GM19452 (cell line): ENCODE measurements around the gene JARID2.

Source experiments
- ATAC-seq: cut with Tn5 transposase; IDR thresholded peaks from one replicate; pipeline ENCODE4 v1.9.1; 2021; ENCODE audit not compliant: unreplicated experiment

JARID2 gene

GRCh38 chr6:15392182-15392581 is 146.3 kb downstream of the JARID2 start:
- no peak for ATAC-seq

GRCh38 chr6:15393605-15394004 is 147.7 kb downstream of the JARID2 start:
- no peak for ATAC-seq

GRCh38 chr6:15395087-15395486 is 149.2 kb downstream of the JARID2 start:
- ATAC-seq: no peak

- ATAC-seq: no peak
Measured at GRCh38 chr6:15396808-15397207, 150.9 kb downstream of the JARID2 start.

GRCh38 chr6:15398633-15399275 is 152.9 kb downstream of the JARID2 start:
- ATAC-seq: no peak

- ATAC-seq: no peak
Measured at GRCh38 chr6:15399641-15400470, 154.0 kb downstream of the JARID2 start.

- no peak for ATAC-seq
Measured at GRCh38 chr6:15400572-15401004, 154.7 kb downstream of the JARID2 start.

- ATAC-seq: no peak
Measured at GRCh38 chr6:15401120-15401519, 155.3 kb downstream of the JARID2 start.

- ATAC-seq: no peak
Measured at GRCh38 chr6:15401769-15402250, 155.9 kb downstream of the JARID2 start.

GRCh38 chr6:15402406-15403045 is 156.7 kb downstream of the JARID2 start:
- ATAC-seq: no peak

- ATAC-seq: no peak
Measured at GRCh38 chr6:15403094-15403755, 157.4 kb downstream of the JARID2 start.

- no peak for ATAC-seq
Measured at GRCh38 chr6:15404685-15404980, 158.8 kb downstream of the JARID2 start.

GRCh38 chr6:15405129-15406068 is 159.5 kb downstream of the JARID2 start:
- no peak for ATAC-seq

- ATAC-seq: no peak
Measured at GRCh38 chr6:15406452-15406851, 160.6 kb downstream of the JARID2 start.

- ATAC-seq: no peak
Measured at GRCh38 chr6:15408008-15408407, 162.1 kb downstream of the JARID2 start.

GRCh38 chr6:15408758-15409157 is 162.9 kb downstream of the JARID2 start:
- ATAC-seq: no peak

- ATAC-seq: no peak
Measured at GRCh38 chr6:15409301-15410125, 163.6 kb downstream of the JARID2 start.

GRCh38 chr6:15410126-15410391 is 164.2 kb downstream of the JARID2 start:
- ATAC-seq: no peak

- no peak for ATAC-seq
Measured at GRCh38 chr6:15410752-15411151, 164.9 kb downstream of the JARID2 start.

- ATAC-seq: no peak
Measured at GRCh38 chr6:15411766-15412165, 165.9 kb downstream of the JARID2 start.
